IMR-90 (cell line): ENCODE data around the gene CCR9.

ENCODE experiments used
- CEBPB ChIP-seq: IDR thresholded peaks from 2 replicates; pipeline ENCODE4 v1.6.1; 2012; ENCODE audit warnings: low read depth, low read length, improper control_type of control experiment
- CHD1 ChIP-seq: IDR thresholded peaks from 2 replicates; pipeline ENCODE4 v1.6.1; 2012; ENCODE audit warnings: low read depth, low read length, improper control_type of control experiment
- CTCF ChIP-seq: conservative IDR thresholded peaks from 2 replicates; pipeline ENCODE4 v1.5.1; 2012; ENCODE audit warnings: mild to moderate bottlenecking, low read depth, low read length, improper control_type of control experiment
- MXI1 ChIP-seq: IDR thresholded peaks from 2 replicates; pipeline ENCODE4 v1.6.1; 2012; ENCODE audit warnings: low read depth, mild to moderate bottlenecking, low read length, moderate library complexity, borderline replicate concordance
- POLR2A ChIP-seq: IDR thresholded peaks from 2 replicates; pipeline ENCODE4 v1.6.1; 2012; ENCODE audit warnings: mild to moderate bottlenecking, low read depth, low read length
- RAD21 ChIP-seq: IDR thresholded peaks from 2 replicates; pipeline ENCODE4 v1.6.1; 2012; ENCODE audit warnings: low read length, improper control_type of control experiment
- RFX5 ChIP-seq: IDR thresholded peaks from 2 replicates; pipeline ENCODE4 v1.8.0; 2012; ENCODE audit warnings: low read depth, mild to moderate bottlenecking, low read length, moderate library complexity
- SMC3 ChIP-seq: fragments of 150-350 bp; IDR thresholded peaks from 2 replicates; pipeline ENCODE4 v1.6.1; 2016; ENCODE audit warnings: low read depth, mild to moderate bottlenecking, antibody characterized with exemption, low read length, moderate library complexity
- USF2 ChIP-seq: fragments of 150-350 bp; IDR thresholded peaks from 2 replicates; pipeline ENCODE4 v1.6.1; 2017; ENCODE audit warnings: mild to moderate bottlenecking, antibody characterized with exemption, low read length, low read depth

- TF ChIP-seq RAD21 (no peak), CTCF (no peak), POLR2A (no peak), CEBPB (no peak), RFX5 (no peak), SMC3 (no peak), MXI1 (no peak), USF2 (no peak), CHD1 (no peak)
Measured at GRCh38 chr3:45950686-45951600, 64.6 kb downstream of the CCR9 start.
